Measurements from ENCODE around the gene FNIP1.

The FNIP1 gene

DNA sequence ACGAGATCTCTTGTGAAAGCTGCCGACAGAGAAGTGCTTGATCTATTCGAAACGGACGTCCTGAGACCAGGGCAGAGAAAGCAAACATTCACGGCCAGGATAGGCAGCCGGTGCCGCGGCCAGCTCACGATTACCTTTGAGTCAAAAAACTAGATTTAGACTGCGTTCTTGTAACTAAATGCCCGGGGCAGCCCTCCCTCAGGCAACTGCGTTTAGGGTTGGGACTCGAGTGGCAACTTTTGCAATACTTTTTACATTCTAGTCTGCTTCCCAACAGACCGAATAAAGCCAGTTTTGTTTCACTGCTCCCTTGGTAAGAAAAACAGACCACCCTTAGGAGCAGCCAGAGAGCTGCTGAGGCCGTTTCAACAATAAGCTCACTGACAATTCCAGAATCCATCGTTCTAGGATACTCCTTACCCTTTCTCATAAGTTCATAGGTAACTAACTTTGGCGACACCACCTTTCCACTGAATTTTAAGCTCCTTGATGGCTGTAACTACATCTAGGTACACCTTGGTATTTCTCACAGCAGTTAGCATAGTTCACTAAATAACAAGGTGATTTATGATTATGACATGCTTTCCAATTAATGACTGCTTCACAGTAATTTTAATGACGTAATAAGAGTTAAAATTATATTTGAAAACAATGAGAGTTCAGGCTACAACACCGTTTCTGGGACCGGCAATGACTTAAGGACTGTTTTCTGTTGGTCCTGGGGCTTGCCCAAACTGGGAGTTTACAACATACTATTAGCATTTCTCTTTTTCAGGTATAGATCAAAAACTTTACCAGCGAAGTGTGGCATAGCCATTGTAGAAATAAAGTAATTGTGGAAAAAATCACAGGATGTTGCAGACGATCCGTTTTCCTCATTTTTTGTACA lies 160.9 kb downstream of the FNIP1 start:
- TF ChIP-seq, protein P1, sequence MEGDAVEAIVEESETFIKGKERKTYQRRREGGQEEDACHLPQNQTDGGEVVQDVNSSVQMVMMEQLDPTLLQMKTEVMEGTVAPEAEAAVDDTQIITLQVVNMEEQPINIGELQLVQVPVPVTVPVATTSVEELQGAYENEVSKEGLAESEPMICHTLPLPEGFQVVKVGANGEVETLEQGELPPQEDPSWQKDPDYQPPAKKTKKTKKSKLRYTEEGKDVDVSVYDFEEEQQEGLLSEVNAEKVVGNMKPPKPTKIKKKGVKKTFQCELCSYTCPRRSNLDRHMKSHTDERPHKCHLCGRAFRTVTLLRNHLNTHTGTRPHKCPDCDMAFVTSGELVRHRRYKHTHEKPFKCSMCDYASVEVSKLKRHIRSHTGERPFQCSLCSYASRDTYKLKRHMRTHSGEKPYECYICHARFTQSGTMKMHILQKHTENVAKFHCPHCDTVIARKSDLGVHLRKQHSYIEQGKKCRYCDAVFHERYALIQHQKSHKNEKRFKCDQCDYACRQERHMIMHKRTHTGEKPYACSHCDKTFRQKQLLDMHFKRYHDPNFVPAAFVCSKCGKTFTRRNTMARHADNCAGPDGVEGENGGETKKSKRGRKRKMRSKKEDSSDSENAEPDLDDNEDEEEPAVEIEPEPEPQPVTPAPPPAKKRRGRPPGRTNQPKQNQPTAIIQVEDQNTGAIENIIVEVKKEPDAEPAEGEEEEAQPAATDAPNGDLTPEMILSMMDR (IDR thresholded peaks at IDR 0.05; ENCODE audit: extremely low read depth, missing control alignments) = no peak
- DNase-seq (ENCODE audit: low spot score) = no peak

DNA sequence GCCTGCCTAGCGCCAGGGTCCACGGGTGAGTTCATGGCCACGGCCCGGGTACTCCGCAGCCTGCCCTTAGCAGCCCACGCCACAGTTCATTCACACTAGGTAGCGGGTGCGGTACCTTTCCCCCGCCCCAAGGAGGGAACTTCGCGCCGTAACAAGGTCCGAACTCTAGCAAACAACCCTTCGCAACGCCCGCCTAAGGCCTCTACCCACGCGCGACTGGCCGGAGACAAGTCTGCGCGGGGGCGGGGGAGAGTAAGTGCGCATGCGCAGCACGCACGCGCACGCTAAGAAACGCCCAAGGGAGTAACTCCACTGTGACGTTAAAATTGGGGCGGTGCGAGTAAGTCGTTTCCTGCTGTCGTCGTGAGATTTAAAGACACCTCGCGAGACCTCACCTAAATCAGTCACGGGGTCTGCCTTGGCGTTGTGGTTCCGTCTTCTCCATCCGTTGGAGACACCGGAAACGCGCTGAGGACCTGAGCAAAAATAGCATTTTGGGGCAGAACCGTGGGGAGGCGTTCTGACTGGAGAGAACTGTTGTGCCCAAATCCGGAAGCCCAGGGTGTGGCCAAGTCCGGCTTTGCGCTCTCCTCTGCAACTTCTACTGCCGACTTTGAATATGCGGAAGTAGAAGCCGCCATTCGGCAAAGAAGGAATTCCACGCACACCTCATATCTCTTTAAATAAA lies 161.7 kb downstream of the FNIP1 start, which contains the start of gene RAPGEF6:
RAPGEF6 (minus strand) TSS at position 234 of the 688 bp plus-strand sequence; CDS start at position 35, 199 bp downstream.
- TF ChIP-seq, protein P1 (IDR thresholded peaks at IDR 0.05; ENCODE audit: extremely low read depth, missing control alignments) = no peak
- DNase-seq (ENCODE audit: low spot score) = peak; percentile 83

DNA sequence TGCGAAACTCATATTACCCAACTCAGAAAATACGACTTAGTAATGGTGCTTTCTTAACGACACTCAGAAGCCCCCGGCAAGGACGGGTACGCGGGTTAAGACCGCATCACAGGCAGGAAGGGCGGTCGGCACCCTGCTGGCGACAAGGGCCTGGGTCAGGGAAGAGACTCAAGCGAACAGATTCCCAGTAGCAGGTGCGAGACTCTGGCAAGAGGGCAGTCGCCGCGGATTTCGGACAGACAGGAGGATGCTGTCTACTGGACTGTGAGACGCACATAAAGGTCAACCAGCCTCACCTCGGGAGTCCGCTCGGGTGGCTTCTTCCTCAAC lies 162.2 kb downstream of the FNIP1 start:
- DNase-seq (ENCODE audit: low spot score) = peak; percentile 10
- TF ChIP-seq, protein P1 (IDR thresholded peaks at IDR 0.05; ENCODE audit: extremely low read depth, missing control alignments) = no peak

DNA sequence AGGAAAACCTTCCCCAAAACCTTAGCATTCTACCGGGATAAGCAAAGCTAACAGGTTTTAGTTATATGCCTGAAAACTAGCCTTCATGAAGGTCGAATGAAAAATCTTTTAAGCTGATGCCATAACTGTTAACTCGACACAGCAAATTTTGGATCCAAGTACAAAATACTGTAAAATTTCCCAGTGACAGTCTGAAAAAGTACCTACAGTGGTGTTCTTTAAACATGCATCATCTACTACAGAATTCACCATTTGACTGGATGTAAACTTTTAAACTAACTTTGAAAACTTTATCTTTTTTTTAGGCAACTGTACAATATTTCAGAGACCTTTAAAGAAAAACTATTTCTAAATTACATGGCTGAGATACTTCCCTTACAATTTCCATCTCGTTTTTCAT lies 162.6 kb downstream of the FNIP1 start:
- TF ChIP-seq, protein P1 (IDR thresholded peaks at IDR 0.05; ENCODE audit: extremely low read depth, missing control alignments) = no peak
- no peak for DNase-seq (ENCODE audit: low spot score)

DNA sequence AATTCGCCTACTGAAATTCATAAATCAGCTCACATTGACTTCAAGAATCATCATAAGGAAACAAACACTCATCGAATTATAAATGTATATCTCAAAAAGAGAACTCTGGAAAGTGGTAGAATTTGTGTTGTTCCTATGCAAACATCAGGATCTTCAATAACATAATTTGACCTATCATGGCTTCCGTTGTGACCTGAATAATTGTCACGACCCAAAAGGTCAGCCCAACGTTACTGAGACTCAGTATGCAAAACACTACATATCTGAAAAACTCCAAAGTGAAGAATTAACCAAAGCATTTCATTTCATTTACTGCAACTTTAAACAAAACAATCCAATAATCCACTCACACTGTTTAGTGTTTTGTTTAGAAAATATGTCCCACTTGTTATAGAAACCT lies 163.0 kb downstream of the FNIP1 start:
- TF ChIP-seq, protein P1 (IDR thresholded peaks at IDR 0.05; ENCODE audit: extremely low read depth, missing control alignments) = no peak
- peak; percentile 11 for DNase-seq (ENCODE audit: low spot score)

DNA sequence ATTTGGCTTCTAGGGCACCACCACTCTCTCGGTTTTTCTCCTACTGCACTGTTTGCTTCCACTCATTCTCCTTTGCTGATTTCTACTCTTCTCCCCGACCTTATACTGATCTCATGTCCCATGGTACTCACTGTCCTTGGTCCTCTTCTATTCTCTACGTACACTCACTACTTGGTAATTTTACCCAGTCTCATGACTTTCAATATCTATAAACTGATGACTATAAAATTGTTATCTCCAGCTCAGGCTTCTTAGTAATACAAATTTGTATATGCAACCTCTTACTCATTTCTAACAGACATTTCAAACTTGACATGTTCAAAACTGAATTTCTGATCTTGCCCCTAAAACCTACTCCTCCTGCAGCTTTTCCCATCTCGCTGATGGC lies 165.9 kb downstream of the FNIP1 start:
- TF ChIP-seq, protein P1 (IDR thresholded peaks at IDR 0.05; ENCODE audit: extremely low read depth, missing control alignments) = no peak

More for the DNA sequence above, 165.9 kb downstream of the FNIP1 start:
- no peak for DNase-seq (ENCODE audit: low spot score)

Measured in GM20000 (cell line).